ENCODE measurements around the gene PRDM15. TPM values are rescaled to one million over a fixed set of nuclear protein-coding genes. Genes with fewer than 3 reads are reported as not detected.

PRDM15 gene
- polyA plus RNA-seq, 1 donor (not counting 4 experiments of a cell fraction or from before 2014, with no cell fraction given) = 5.2 TPM

GRCh38 chr21:41775149-41775472 lies 104.0 kb downstream of the PRDM15 start:
- no peak overlapping the region for H2AFZ ChIP-seq (ENCODE audit: control insufficient read depth, low read length)
- dilution Hi-C loops (cut with MboI; ENCODE audit: extremely low pct_ligation_motif_present, low sequenced_read_pairs) = no loop called here
- no peak overlapping the region for H3K4me2 ChIP-seq (ENCODE audit: control insufficient read depth, extremely low read depth, insufficient read depth, low read depth, low read length)
- H3K79me2 ChIP-seq (ENCODE audit: control insufficient read depth, insufficient read depth, low read length) = no peaks in the 10 kb centered on the region
- no peak overlapping the region for H3K4me3 ChIP-seq (ENCODE audit: control insufficient read depth in 2 of 3, extremely low read depth in 1 of 3, insufficient read depth in 2 of 3, low read depth in 1 of 3, low read length in 3 of 3)
- H3K9ac ChIP-seq (ENCODE audit: control insufficient read depth, extremely low read depth, insufficient read depth, low read length) = no peak overlapping the region
- H3K36me3 ChIP-seq (ENCODE audit: control insufficient read depth in 2 of 2, extremely low read depth in 1 of 2, insufficient read depth in 2 of 2, low read length in 2 of 2) = no peaks in the 10 kb centered on the region
- no peak for DNase-seq (ENCODE audit: low read depth, low spot score)
- no peaks in the 10 kb centered on the region for H4K20me1 ChIP-seq (ENCODE audit: control insufficient read depth, extremely low read depth, insufficient read depth, low read length)
- peaks cover 14% of the 10 kb centered on the region for H3K4me1 ChIP-seq (ENCODE audit: control insufficient read depth, extremely low read depth, insufficient read depth, low read length)
- H3K9me3 ChIP-seq (ENCODE audit: control insufficient read depth, low read depth, low read length) = no peaks in the 10 kb centered on the region
- H3K9me1 ChIP-seq (ENCODE audit: control insufficient read depth, extremely low read depth, insufficient read depth, low read length) = no peaks in the 10 kb centered on the region
- TF ChIP-seq EZH2 (IDR thresholded peaks at IDR 0.05; ENCODE audit: low read length) (no peak), CTCF (optimal IDR thresholded peaks at IDR 0.05 in 1 of 3, IDR thresholded peaks at IDR 0.05 in 1 of 3, conservative IDR thresholded peaks at IDR 0.05 in 1 of 3; ENCODE audit: extremely low read depth in 1 of 3, insufficient read depth in 2 of 3, low read length in 3 of 3) (no peak)
- H3K27ac ChIP-seq (ENCODE audit: control insufficient read depth, insufficient read depth, low read length) = no peak overlapping the region
- no peak for FAIRE-seq
- H3K27me3 ChIP-seq (ENCODE audit: control insufficient read depth, extremely low read depth, insufficient read depth, low read length) = no peaks in the 10 kb centered on the region

GRCh38 chr21:41774467-41775148 lies 104.5 kb downstream of the PRDM15 start:
- peaks cover 14% of the 10 kb centered on the region for H3K4me1 ChIP-seq (ENCODE audit: control insufficient read depth, extremely low read depth, insufficient read depth, low read length)
- H3K27ac ChIP-seq (ENCODE audit: control insufficient read depth, insufficient read depth, low read length) = no peak overlapping the region
- no peaks in the 10 kb centered on the region for H3K9me3 ChIP-seq (ENCODE audit: control insufficient read depth, low read depth, low read length)
- H4K20me1 ChIP-seq (ENCODE audit: control insufficient read depth, extremely low read depth, insufficient read depth, low read length) = no peaks in the 10 kb centered on the region
- dilution Hi-C loops (cut with MboI; ENCODE audit: extremely low pct_ligation_motif_present, low sequenced_read_pairs) = no loop called here
- H3K79me2 ChIP-seq (ENCODE audit: control insufficient read depth, insufficient read depth, low read length) = no peaks in the 10 kb centered on the region
- no peaks in the 10 kb centered on the region for H3K36me3 ChIP-seq (ENCODE audit: control insufficient read depth in 2 of 2, extremely low read depth in 1 of 2, insufficient read depth in 2 of 2, low read length in 2 of 2)
- TF ChIP-seq CTCF (optimal IDR thresholded peaks at IDR 0.05 in 1 of 3, IDR thresholded peaks at IDR 0.05 in 1 of 3, conservative IDR thresholded peaks at IDR 0.05 in 1 of 3; ENCODE audit: extremely low read depth in 1 of 3, insufficient read depth in 2 of 3, low read length in 3 of 3) (no peak), EZH2 (IDR thresholded peaks at IDR 0.05; ENCODE audit: low read length) (no peak)
- FAIRE-seq = peak; percentile 13
- no peak overlapping the region for H3K9ac ChIP-seq (ENCODE audit: control insufficient read depth, extremely low read depth, insufficient read depth, low read length)
- no peak overlapping the region for H2AFZ ChIP-seq (ENCODE audit: control insufficient read depth, low read length)
- H3K4me3 ChIP-seq (ENCODE audit: control insufficient read depth in 2 of 3, extremely low read depth in 1 of 3, insufficient read depth in 2 of 3, low read depth in 1 of 3, low read length in 3 of 3) = no peak overlapping the region
- no peaks in the 10 kb centered on the region for H3K9me1 ChIP-seq (ENCODE audit: control insufficient read depth, extremely low read depth, insufficient read depth, low read length)
- no peak for DNase-seq (ENCODE audit: low read depth, low spot score)
- H3K4me2 ChIP-seq (ENCODE audit: control insufficient read depth, extremely low read depth, insufficient read depth, low read depth, low read length) = no peak overlapping the region
- H3K27me3 ChIP-seq (ENCODE audit: control insufficient read depth, extremely low read depth, insufficient read depth, low read length) = no peaks in the 10 kb centered on the region
